GM18517 (cell line): ENCODE measurements around the gene ERBIN.

ENCODE experiments used
- ATAC-seq: cut with Tn5 transposase; IDR thresholded peaks from one replicate; pipeline ENCODE4 v1.9.1; 2021; ENCODE audit warnings: mild to moderate bottlenecking, moderate library complexity; ENCODE audit not compliant: unreplicated experiment

The ERBIN gene

DNA sequence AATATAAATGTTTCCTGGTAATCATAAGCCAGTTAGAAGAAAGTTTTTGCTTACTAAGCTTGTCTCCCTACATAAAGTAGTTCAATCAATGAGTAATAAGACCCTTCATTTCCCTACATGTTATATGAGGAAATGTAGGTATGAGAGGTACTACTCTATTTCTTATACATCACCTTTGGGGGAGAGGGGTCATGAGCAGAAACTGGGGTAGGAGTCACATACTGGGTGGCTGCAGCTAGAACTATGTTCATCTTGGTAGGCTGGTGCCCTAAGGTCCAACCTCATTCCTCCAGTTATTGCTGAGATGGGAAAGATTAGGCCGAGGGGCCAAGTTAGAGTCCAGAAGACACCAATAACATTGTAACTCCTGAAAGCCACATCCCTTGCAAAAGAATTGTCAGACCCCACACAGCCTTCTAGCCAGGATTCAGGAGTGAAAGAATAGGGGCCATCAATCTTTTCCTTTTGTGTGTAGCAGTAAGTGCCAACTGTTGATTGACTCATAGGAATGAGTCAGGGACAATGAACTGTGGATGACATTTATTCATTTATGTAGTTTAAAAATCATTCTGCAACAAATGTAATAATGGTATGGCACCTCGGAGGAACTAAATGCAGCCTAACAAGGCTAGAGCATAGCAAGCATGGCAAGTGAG, 196.1 kb downstream of the ERBIN start:
- ATAC-seq: no peak

DNA sequence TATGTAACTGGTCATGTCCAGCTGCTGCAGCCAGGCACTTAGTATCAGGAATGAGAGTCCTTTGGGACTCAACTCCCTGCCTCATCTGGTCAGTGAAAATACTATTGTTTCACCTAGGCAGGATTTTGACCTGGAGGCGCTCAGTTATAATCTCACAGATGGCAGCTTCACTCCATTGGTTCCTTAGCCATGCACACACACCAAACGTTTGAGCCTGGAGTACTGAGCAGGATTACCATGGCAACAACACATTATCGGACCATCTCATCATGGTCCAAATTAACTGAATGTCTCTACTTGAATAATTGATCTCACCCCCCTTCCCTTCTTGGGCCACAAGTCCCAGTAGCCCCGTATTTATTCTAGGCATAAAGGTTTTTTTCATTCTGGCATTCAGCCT, 202.8 kb downstream of the ERBIN start:
- ATAC-seq: no peak

DNA sequence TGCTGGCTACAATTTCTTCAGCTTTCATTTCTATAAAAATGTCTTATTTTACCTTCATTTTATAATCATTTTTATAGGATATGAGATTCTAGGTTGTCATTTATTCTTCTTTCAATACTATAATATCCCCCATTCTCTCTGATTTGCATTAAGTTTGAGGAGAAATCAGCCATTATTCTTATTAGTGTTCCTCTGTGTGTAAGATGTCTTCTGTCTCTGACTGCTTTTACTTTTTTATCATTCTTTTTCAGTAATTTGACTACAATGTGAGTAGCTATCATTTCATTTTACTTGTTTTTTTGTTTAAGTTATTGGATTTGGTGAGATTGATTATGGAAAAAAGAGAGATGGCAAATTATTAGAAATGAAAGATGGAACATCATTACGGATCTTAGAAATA, 204.1 kb downstream of the ERBIN start:
- ATAC-seq: no peak
